Measurements from ENCODE around the gene VPS37B. TPM values are rescaled to one million over a fixed set of nuclear protein-coding genes. Genes with fewer than 3 reads are reported as not detected.

The VPS37B gene
- total RNA-seq, 6 experiments from 2014 or later: 5.2 to 6.7 (median 6.0) TPM

DNA sequence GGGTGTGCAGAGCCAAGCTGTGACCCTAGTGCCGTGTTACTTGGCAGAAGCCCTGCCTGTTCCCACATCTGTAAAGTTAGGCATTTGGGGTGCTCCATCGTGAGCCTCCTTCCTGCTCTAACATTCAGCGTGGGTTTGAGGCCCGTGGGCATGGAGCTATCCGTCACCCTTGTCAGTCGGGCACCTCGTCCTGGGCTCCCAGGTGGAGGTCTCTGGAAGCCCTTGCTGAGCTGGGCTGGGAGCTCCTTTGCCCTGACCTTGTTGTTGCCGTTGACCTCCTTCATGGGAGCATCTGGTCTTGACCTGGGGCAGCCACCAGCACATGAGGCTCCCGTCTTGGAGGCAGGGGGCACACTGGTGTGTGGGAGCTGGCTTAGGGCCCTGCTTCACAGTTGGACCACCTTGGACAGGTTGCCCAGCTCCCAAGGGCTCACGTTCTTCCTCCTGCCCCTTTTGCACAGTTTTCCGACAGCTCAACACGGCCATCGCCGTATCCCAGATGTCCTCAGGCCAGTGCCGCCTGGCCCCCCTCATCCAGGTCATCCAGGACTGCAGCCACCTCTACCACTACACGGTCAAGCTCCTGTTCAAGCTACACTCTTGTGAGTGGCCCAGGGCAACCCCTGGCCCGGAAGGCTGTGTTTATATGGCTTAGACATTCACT is 42.2 kb downstream of the VPS37B start:
- TF ChIP-seq, protein P1, sequence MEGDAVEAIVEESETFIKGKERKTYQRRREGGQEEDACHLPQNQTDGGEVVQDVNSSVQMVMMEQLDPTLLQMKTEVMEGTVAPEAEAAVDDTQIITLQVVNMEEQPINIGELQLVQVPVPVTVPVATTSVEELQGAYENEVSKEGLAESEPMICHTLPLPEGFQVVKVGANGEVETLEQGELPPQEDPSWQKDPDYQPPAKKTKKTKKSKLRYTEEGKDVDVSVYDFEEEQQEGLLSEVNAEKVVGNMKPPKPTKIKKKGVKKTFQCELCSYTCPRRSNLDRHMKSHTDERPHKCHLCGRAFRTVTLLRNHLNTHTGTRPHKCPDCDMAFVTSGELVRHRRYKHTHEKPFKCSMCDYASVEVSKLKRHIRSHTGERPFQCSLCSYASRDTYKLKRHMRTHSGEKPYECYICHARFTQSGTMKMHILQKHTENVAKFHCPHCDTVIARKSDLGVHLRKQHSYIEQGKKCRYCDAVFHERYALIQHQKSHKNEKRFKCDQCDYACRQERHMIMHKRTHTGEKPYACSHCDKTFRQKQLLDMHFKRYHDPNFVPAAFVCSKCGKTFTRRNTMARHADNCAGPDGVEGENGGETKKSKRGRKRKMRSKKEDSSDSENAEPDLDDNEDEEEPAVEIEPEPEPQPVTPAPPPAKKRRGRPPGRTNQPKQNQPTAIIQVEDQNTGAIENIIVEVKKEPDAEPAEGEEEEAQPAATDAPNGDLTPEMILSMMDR (IDR thresholded peaks at IDR 0.05): no peak
- no peak for TF ChIP-seq POLR2A (IDR thresholded peaks at IDR 0.05)
- H3K27me3 ChIP-seq: no peaks in the 10 kb centered on the region
- ATAC-seq (no peak), DNase-seq (no peak)
- H3K27ac ChIP-seq: no peak overlapping the region
- intact Hi-C loops (cut with DNase I): loop anchor here in 1 of 2 donors (10.0 kb wide), 1 partner anchor 59 kb away; no protein-coding TSS in a partner anchor
- peaks cover 0 to 10% (median 0%) of the 10 kb centered on the region in 4 donors for H3K4me1 ChIP-seq
- peaks cover 0 to 17% (median 0%) of the 10 kb centered on the region in 4 donors for H3K36me3 ChIP-seq
- 93% methylated on average over 6 of the region's 17 CpGs for WGBS (ENCODE audit: insufficient coverage, low coverage, low lambda C conversion rate, missing lambda C conversion rate)
- H3K9me3 ChIP-seq: no peaks in the 10 kb centered on the region
- H3K4me3 ChIP-seq: no peak overlapping the region

DNA sequence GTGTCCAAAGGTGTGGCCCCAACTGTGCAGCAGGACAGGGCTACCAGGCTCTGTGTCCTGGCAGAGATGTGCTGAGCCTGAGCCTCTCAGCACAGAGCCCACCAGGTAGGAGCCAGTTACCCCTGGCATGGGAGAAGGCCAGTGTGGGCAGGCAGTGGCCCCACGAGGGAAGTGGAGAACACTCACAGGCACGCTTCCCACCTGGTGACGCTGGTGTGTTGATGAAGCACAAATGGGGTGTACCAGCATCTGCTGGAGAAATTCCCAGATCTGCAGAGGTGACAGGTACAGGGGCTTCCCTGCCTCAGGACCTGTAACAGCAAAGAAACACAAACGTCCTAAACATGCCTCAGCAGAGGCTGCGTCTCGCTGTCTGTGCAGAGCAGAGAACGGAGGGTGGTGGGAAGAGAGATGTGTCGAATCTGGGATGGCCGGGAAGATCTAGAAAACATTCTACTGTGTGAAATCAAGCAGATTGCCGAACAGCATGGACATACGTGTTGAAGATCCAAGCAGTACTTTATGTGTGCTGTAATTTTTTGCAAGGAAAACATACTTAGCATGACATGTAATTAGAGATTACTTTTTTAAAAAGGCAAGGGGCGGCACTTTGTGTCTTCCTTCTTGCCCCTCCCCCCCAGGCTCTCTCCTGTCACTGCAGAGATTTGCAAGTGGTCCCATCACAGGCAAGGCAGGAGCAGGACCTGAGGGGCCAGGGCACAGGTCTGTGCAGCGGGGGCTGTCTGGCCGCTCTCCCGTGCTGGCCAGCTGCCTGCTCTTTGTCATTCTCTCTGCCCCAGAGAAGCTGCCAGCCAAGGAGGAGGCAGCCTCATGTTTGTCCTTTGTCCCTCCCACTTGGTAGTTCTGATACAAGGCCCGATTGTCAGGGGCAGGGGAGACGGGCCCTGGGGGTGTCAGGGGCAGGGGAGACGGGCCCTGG is 43.3 kb downstream of the VPS37B start:
- Histone ChIP-seq H3K36me3 (peaks cover 0 to 17% (median 0%) of the 10 kb centered on the region in 4 donors), H3K4me3 (no peak overlapping the region), H3K4me1 (peaks cover 0 to 8% (median 0%) of the 10 kb centered on the region in 4 donors), H3K27me3 (no peaks in the 10 kb centered on the region), H3K27ac (no peak overlapping the region), H3K9me3 (no peaks in the 10 kb centered on the region)
- TF ChIP-seq, protein P1 (IDR thresholded peaks at IDR 0.05): no peak
- TF ChIP-seq POLR2A (IDR thresholded peaks at IDR 0.05): no peak
- ATAC-seq: no peak
- WGBS (ENCODE audit: insufficient coverage, low coverage, low lambda C conversion rate, missing lambda C conversion rate): 61% methylated on average over 14 of the region's 18 CpGs
- DNase-seq: no peak
- intact Hi-C loops (cut with DNase I): loop anchor here in 1 of 2 donors (10.0 kb wide), 1 partner anchor 58 kb away; no protein-coding TSS in a partner anchor

DNA sequence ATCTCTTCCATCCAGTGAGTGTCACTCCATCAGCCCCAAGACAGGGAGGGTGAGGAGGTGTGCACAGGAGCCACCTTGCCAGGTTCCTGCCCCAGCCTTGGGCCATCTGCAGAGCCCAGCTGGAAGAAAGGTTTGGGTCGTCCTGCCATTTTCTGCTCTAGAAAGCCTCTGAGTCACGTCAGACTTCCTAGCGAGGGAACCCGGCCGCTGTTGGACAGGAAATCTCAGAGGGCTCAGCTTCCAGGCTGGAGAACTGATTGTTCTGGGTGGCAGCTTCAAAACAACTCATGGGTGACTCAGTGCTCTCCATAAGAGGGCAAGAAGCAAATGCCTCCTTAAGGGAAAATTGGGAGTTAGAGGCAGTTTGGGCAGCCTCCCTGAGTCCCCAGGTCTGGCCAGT is 44.1 kb downstream of the VPS37B start:
- H3K27me3 ChIP-seq: no peaks in the 10 kb centered on the region
- intact Hi-C loops (cut with DNase I): loop anchor here in 1 of 2 donors (10.0 kb wide), 1 partner anchor 57 kb away; no protein-coding TSS in a partner anchor
- H3K36me3 ChIP-seq: peaks cover 0 to 17% (median 0%) of the 10 kb centered on the region in 4 donors
- no peaks in the 10 kb centered on the region for H3K9me3 ChIP-seq
- ATAC-seq (peak; percentile 17 to 62 (median 37)), DNase-seq (peak in 1 of 3 donors; percentile 27)
- no peak overlapping the region for H3K27ac ChIP-seq
- H3K4me3 ChIP-seq: no peak overlapping the region
- no peaks in the 10 kb centered on the region for H3K4me1 ChIP-seq
- TF ChIP-seq POLR2A (IDR thresholded peaks at IDR 0.05): no peak
- TF ChIP-seq, protein P1 (IDR thresholded peaks at IDR 0.05): no peak
- WGBS (ENCODE audit: insufficient coverage, low coverage, low lambda C conversion rate, missing lambda C conversion rate): no CpG with 5 or more reads among the region's 5 CpGs

DNA sequence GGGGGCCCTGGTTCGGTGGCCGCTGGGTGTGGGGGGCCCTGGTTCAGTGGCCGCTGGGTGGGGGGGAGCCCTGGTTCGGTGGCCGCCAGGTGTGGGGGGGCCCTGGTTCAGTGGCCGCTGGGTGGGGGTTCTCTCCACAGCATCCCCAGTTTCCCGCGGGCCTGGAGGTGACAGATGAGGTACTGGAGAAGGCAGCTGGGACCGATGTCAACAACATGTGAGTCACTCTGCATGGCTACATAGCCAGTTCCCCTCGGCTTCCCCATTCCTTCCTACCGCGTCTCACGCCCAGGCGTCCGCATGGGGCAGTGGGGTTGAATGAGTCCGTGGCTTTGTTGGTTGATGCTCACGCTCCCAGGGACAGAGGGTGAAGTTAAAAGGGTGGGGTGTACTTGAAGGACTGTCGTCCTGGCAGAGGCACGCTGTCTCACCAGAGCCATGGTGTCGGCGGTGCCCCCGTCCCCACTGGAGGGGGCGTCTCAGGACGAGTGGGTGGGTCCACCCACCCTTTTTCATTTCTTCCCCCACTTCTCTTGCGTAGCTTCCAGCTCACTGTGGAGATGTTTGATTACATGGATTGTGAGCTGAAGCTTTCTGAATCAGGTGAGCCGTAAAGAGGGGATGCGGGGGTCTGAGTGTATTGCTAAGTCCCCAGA is 45.1 kb downstream of the VPS37B start:
- no peak for DNase-seq
- Histone ChIP-seq H3K27me3 (no peaks in the 10 kb centered on the region), H3K4me1 (no peaks in the 10 kb centered on the region), H3K27ac (no peak overlapping the region), H3K9me3 (no peaks in the 10 kb centered on the region), H3K4me3 (no peak overlapping the region), H3K36me3 (peaks cover 0 to 15% (median 0%) of the 10 kb centered on the region in 4 donors)
- no peak for TF ChIP-seq POLR2A (IDR thresholded peaks at IDR 0.05)
- TF ChIP-seq, protein P1 (IDR thresholded peaks at IDR 0.05): no peak
- 94% methylated on average over 3 of the region's 27 CpGs for WGBS (ENCODE audit: insufficient coverage, low coverage, low lambda C conversion rate, missing lambda C conversion rate)
- no peak for ATAC-seq
- intact Hi-C loops (cut with DNase I): loop anchor here in 1 of 2 donors (10.0 kb wide), 1 partner anchor 56 kb away; no protein-coding TSS in a partner anchor

Data from right lobe of liver (tissue), 6 donors.